HCT116 (cell line): Measurements from ENCODE around the gene BFSP1. TPM values are rescaled to one million over a fixed set of nuclear protein-coding genes. Genes with fewer than 3 reads are reported as not detected.

Source experiments
- ATAC-seq: fragments of 200-7000 bp; cut with Tn5 transposase; 2 replicates; pipeline ENCODE4 v1.9.1; 2020; ENCODE audit warnings: mild to moderate bottlenecking, moderate library complexity
- BruUV-seq: library from RNA; stranded (reverse); fragments of 400-500 nt; replicated peaks from 2 replicates; lab custom pipeline; 2021; lab: Mats Ljungman, UMichigan
- CTCF ChIA-PET: fragments of 300-600 bp; sonication (Branson Sonifier 250); formaldehyde crosslinking; loops from one replicate; lab custom pipeline; 2021; ENCODE audit warnings: antibody characterized with exemption; lab: Charles Lee
- POLR2A ChIA-PET: fragments of 300-600, 350-600 bp; sonication (Branson Sonifier 250); formaldehyde crosslinking; loops from one replicate; lab custom pipeline; 2021; ENCODE audit warnings: antibody characterized with exemption; lab: Charles Lee
- RAD21 ChIA-PET, 2 experiments: fragments of 300-600 bp; sonication (Branson Sonifier 250); formaldehyde crosslinking; loops; one replicate each; lab custom pipeline; 2023; ENCODE audit warnings: low total read pairs in 2 of 2; ENCODE audit not compliant: uncharacterized antibody in 2 of 2, unreplicated experiment in 2 of 2, low non-redundant PET in 1 of 2; lab: Charles Lee
- DNase-seq: peaks from one replicate; pipeline ENCODE4 v3.0.0-alpha.2; 2010; ENCODE audit warnings: low read depth, low spot score
- H2AFZ ChIP-seq: fragments of 200-600 bp; shearing (Covaris generic), sonication (generic); 2 replicates; pipeline ENCODE4 v1.6.1; 2017; ENCODE audit warnings: low read depth, mixed run types, mixed read lengths, antibody characterized with exemption, low read length; ENCODE audit not compliant: poor library complexity, severe bottlenecking
- H3K27ac ChIP-seq: 2 replicates; pipeline ENCODE4 v1.5.1; 2012; ENCODE audit warnings: low read depth, low read length
- H3K27me3 ChIP-seq: fragments of 200-600 bp; sonication (generic); 2 replicates; pipeline ENCODE4 v1.6.1; 2016; ENCODE audit warnings: mixed run types, low read length, mixed read lengths; ENCODE audit not compliant: insufficient read depth
- H3K36me3 ChIP-seq, 2 experiments: fragments of 200-500 bp in 1 of 2; fragments of 200-600 bp in 1 of 2; sonication (Bioruptor generic) in 1 of 2; sonication (generic) in 1 of 2; 2 replicates each; pipeline versions ENCODE4 v1.5.1 to v1.6.1; 2014 to 2016; ENCODE audit warnings: low read length in 2 of 2, inconsistent platforms in 1 of 2, mixed read lengths in 1 of 2, mixed run types in 1 of 2; ENCODE audit not compliant: insufficient read depth in 2 of 2, control insufficient read depth in 1 of 2
- H3K4me1 ChIP-seq, 2 experiments: fragments of 200-600 bp in 1 of 2; sonication (generic) in 1 of 2; 2 replicates each; pipeline versions ENCODE4 v1.5.1 to v1.6.1; 2012 to 2017; ENCODE audit warnings: low read length in 2 of 2, inconsistent platforms in 1 of 2, mild to moderate bottlenecking in 1 of 2, mixed read lengths in 1 of 2, mixed run types in 1 of 2, moderate library complexity in 1 of 2; ENCODE audit not compliant: insufficient read depth in 2 of 2, control insufficient read depth in 1 of 2
- H3K4me2 ChIP-seq: fragments of 200-600 bp; sonication (generic); 2 replicates; pipeline ENCODE4 v1.6.1; 2017; ENCODE audit warnings: mixed run types, low read length, mixed read lengths
- H3K4me3 ChIP-seq, 2 experiments: fragments of 200-600 bp in 1 of 2; sonication (generic) in 1 of 2; replicated peaks in 1 of 2; 2 replicates each; pipeline ENCODE4 v1.5.1; 2011 to 2016; ENCODE audit warnings: low read length in 2 of 2, control low read depth in 1 of 2, low read depth in 1 of 2, mild to moderate bottlenecking in 1 of 2, mixed read lengths in 1 of 2, mixed run types in 1 of 2
- H3K79me2 ChIP-seq: fragments of 200-600 bp; sonication (generic); 2 replicates; pipeline ENCODE4 v1.6.1; 2017; ENCODE audit warnings: mild to moderate bottlenecking, mixed run types, low read length, moderate library complexity, mixed read lengths; ENCODE audit not compliant: insufficient read depth
- H3K9ac ChIP-seq: fragments of 200-600 bp; sonication (generic); 2 replicates; pipeline ENCODE4 v1.6.1; 2016; ENCODE audit warnings: low read length, mixed read lengths
- H3K9me2 ChIP-seq: fragments of 200-600 bp; sonication (generic), shearing (Covaris generic); 2 replicates; pipeline ENCODE4 v1.6.1; 2017; ENCODE audit warnings: mixed run types, mild to moderate bottlenecking, moderate library complexity; ENCODE audit not compliant: insufficient read depth
- H3K9me3 ChIP-seq, 2 experiments: fragments of 200-500 bp in 1 of 2; fragments of 200-600 bp in 1 of 2; sonication (Bioruptor generic) in 1 of 2; sonication (generic) in 1 of 2; 2 replicates each; pipeline ENCODE4 v1.6.1; 2014 to 2017; ENCODE audit warnings: low read length in 2 of 2, mixed read lengths in 2 of 2, inconsistent platforms in 1 of 2, low read depth in 1 of 2, mild to moderate bottlenecking in 1 of 2, mixed run types in 1 of 2, moderate library complexity in 1 of 2; ENCODE audit not compliant: control insufficient read depth in 1 of 2, insufficient read depth in 1 of 2
- H4K20me1 ChIP-seq: fragments of 200-600 bp; sonication (generic), shearing (Covaris generic); 2 replicates; pipeline ENCODE4 v1.6.1; 2017; ENCODE audit warnings: mixed run types, mild to moderate bottlenecking, moderate library complexity; ENCODE audit not compliant: insufficient read depth
- JUND ChIP-seq: IDR thresholded peaks from 2 replicates; pipeline ENCODE4 v1.6.1; 2012
- POLR2AphosphoS5 ChIP-seq: IDR thresholded peaks from 2 replicates; pipeline ENCODE4 v1.6.1; 2011; ENCODE audit warnings: mild to moderate bottlenecking, low read depth, low read length, moderate library complexity
- RAD21 ChIP-seq: IDR thresholded peaks from 2 replicates; pipeline ENCODE4 v1.6.1; 2012; ENCODE audit warnings: low read depth, mild to moderate bottlenecking
- SIN3A ChIP-seq: IDR thresholded peaks from 2 replicates; pipeline ENCODE4 v1.6.1; 2012; ENCODE audit warnings: low read depth
- YY1 ChIP-seq: IDR thresholded peaks from 2 replicates; pipeline ENCODE4 v1.6.1; 2011; ENCODE audit warnings: low read length, low read depth, moderate library complexity, mild to moderate bottlenecking; ENCODE audit not compliant: insufficient replicate concordance; ENCODE audit errors: extremely low read depth
- ZFX ChIP-seq: fragments of 450-650 bp; IDR thresholded peaks from 2 replicates; pipeline ENCODE4 v1.6.1; 2017
- intact Hi-C: fragments of 100-400 bp; cut with micrococcal nuclease; formaldehyde crosslinking; loops from 2 replicates; pipeline ENCODE4 v1.10.0; 2022
- total RNA-seq: library from RNA; stranded (reverse); gene quantifications from one replicate; pipeline ENCODE4 v1.2.1, GENCODE V29; 2021; ENCODE audit not compliant: unreplicated experiment
- TF ChIP-seq, protein P1 (sequence below): IDR thresholded peaks from 2 replicates; pipeline ENCODE4 v1.6.1; 2012
- TF ChIP-seq, protein P2 (sequence below): IDR thresholded peaks from 2 replicates; pipeline ENCODE4 v1.6.1; 2011; ENCODE audit warnings: mild to moderate bottlenecking, low read length, moderate library complexity; ENCODE audit not compliant: insufficient replicate concordance; ENCODE audit errors: extremely low read depth

BFSP1 gene
- total RNA-seq, 1 experiment from 2014 or later, result 8.8 TPM

DNA sequence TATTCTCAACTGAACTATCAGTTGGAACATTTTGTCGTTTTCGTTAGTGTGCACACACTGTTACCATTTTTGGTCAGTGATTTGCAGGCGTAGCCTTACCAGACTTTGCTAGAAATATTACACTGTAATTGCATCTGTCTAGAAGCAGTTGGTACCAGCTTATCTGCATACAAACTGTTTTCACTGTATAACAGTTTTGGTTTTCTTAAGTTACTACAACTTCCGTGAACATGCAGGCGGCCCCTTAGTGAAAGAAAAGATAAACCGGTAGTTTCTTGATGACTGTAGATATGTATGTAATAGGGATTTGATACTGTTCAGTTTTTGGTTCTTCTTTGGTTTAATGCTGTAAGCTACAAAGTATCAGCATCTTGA lies 40.0 kb upstream of the BFSP1 start (continued):
- TF ChIP-seq JUND, result no peak
- TF ChIP-seq, protein P1, sequence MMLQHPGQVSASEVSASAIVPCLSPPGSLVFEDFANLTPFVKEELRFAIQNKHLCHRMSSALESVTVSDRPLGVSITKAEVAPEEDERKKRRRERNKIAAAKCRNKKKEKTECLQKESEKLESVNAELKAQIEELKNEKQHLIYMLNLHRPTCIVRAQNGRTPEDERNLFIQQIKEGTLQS, result no peak
- TF ChIP-seq, protein P2, sequence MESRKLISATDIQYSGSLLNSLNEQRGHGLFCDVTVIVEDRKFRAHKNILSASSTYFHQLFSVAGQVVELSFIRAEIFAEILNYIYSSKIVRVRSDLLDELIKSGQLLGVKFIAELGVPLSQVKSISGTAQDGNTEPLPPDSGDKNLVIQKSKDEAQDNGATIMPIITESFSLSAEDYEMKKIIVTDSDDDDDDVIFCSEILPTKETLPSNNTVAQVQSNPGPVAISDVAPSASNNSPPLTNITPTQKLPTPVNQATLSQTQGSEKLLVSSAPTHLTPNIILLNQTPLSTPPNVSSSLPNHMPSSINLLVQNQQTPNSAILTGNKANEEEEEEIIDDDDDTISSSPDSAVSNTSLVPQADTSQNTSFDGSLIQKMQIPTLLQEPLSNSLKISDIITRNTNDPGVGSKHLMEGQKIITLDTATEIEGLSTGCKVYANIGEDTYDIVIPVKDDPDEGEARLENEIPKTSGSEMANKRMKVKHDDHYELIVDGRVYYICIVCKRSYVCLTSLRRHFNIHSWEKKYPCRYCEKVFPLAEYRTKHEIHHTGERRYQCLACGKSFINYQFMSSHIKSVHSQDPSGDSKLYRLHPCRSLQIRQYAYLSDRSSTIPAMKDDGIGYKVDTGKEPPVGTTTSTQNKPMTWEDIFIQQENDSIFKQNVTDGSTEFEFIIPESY, result no peak

DNA sequence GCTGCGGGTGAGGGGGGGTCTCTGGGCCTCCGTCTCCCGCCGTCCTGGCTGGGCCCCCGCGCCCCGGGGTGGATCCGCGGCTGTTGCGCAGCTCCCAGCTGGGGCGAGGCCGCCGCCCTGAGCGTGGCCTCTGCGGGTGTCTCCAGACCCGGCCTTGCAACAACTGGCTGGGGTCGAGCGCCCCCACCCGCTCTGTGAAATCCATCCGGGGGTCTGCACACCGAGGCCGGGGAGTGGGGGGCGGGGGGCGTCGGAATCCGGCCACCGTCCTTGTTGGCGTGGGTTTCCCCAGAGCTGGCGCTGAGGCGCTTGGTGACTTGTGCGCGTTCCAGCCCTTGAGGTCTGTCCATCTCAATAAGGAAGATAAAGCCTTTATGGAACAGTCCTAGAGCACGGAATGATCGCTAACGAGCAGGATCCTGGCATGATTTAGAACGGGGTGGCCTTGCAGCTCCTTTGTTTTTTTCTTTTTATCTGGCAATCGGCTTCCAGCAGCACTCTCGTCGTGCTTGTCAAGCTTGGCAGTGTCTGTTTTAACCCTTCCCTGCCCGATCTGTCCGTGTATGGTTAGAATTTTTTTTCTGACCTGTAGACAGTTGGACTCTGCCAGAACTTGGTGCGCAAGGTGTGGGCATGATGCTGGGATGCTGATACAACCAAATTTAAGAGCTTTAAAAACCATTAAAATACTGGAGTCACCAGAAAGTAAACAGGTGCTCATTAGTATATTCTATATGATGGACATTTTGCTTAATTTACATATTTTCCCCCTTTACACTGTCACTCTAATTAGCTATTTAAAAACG lies 39.4 kb upstream of the BFSP1 start:
- Histone ChIP-seq H4K20me1 (peaks cover 22% of the 10 kb centered on the region; the same call in 1 of the 2 replicates), H3K4me2 (peak overlapping the region; percentile 85), H3K9me2 (no peaks in the 10 kb centered on the region), H3K79me2 (peaks cover 63% of the 10 kb centered on the region), H2AFZ (no peak overlapping the region), H3K27ac (peak overlapping the region; percentile 98), H3K4me1 (peaks cover 30 to 46% of the 10 kb centered on the region in 2 experiments), H3K36me3 (peaks cover 0 to 6% of the 10 kb centered on the region in 2 experiments; a peak in 2 of 4 replicates), H3K27me3 (no peaks in the 10 kb centered on the region), H3K4me3 (peak overlapping the region; percentile 71 to 90), H3K9me3 (no peaks in the 10 kb centered on the region), H3K9ac (peak overlapping the region; percentile 93)
- TSS peak; percentile 41 for BruUV-seq
- intact Hi-C loops, result no loop called here
- ChIA-PET RAD21 (interaction anchor here (0.7 to 1.1 kb wide), 3 partner anchors 14 to 52 kb away, joined by 3 to 4 read pairs (median 4); no protein-coding TSS in a partner anchor), CTCF (interaction anchor here (0.7 to 1.5 kb wide), 5 partner anchors 9 to 79 kb away, joined by 3 to 5 read pairs (median 3); no protein-coding TSS in a partner anchor), POLR2A (interaction anchor here (0.8 to 2.1 kb wide), 13 partner anchors 9 to 112 kb away, joined by 3 to 38 read pairs (median 4); partner anchors contain the start of genes BFSP1 and RRBP1)
- TF ChIP-seq POLR2AphosphoS5 (no peak), SIN3A (0 out of 2 replicates have a peak, but pooled peaks have one; percentile 3), YY1 (no peak), ZFX (peak; percentile 66), RAD21 (peak; percentile 9)
- ATAC-seq (peak; percentile 29), DNase-seq (peak; percentile 15)
